Smooth muscle cell (in vitro differentiated cells): Measurements from ENCODE around the gene KANSL1. TPM values are rescaled to one million over a fixed set of nuclear protein-coding genes. Genes with fewer than 3 reads are reported as not detected.

Source experiments
- DNase-seq: peaks from one replicate; lab custom pipeline; 2025; ENCODE audit not compliant: unreplicated experiment; lab: John Stamatoyannopoulos, UW
- H2AFZ ChIP-seq: fragments of 200-600 bp; sonication (generic); 2 replicates; pipeline ENCODE4 v1.6.0; 2016; ENCODE audit warnings: antibody characterized with exemption, low read depth, mild to moderate bottlenecking
- H3F3A ChIP-seq: fragments of 200-600 bp; sonication (generic); 2 replicates; pipeline ENCODE4 v1.6.0; 2017; ENCODE audit warnings: antibody characterized with exemption, low read depth
- H3K27ac ChIP-seq: fragments of 200-600 bp; sonication (generic); 2 replicates; pipeline ENCODE4 v1.5.1; 2016; ENCODE audit warnings: low read depth, mild to moderate bottlenecking
- H3K27me3 ChIP-seq: fragments of 200-600 bp; sonication (generic); 2 replicates; pipeline ENCODE4 v1.6.1; 2016; ENCODE audit warnings: low read depth, mild to moderate bottlenecking
- H3K36me3 ChIP-seq: fragments of 200-600 bp; sonication (generic); 2 replicates; pipeline ENCODE4 v1.5.1; 2016; ENCODE audit warnings: low read depth
- H3K4me1 ChIP-seq: fragments of 200-600 bp; sonication (generic); 2 replicates; pipeline ENCODE4 v1.5.1; 2016; ENCODE audit warnings: low read depth
- H3K4me2 ChIP-seq: fragments of 200-600 bp; sonication (generic); 2 replicates; pipeline ENCODE4 v1.6.0; 2016; ENCODE audit warnings: mild to moderate bottlenecking
- H3K4me3 ChIP-seq: fragments of 200-600 bp; sonication (generic); 2 replicates; pipeline ENCODE4 v1.5.1; 2016; ENCODE audit warnings: mild to moderate bottlenecking
- H3K79me2 ChIP-seq: fragments of 200-600 bp; sonication (generic); 2 replicates; pipeline ENCODE4 v1.6.0; 2016; ENCODE audit warnings: low read depth, mild to moderate bottlenecking
- H3K9ac ChIP-seq: fragments of 200-600 bp; sonication (generic); 2 replicates; pipeline ENCODE4 v1.6.0; 2016; ENCODE audit warnings: low read depth
- H3K9me3 ChIP-seq: fragments of 200-600 bp; sonication (generic); replicated peaks from 2 replicates; pipeline ENCODE4 v1.5.1; 2016; ENCODE audit warnings: low read depth
- H4K20me1 ChIP-seq: fragments of 200-600 bp; sonication (generic); 2 replicates; pipeline ENCODE4 v1.6.0; 2016; ENCODE audit warnings: low read depth
- CTCF ChIP-seq: fragments of 200-600 bp; sonication (generic); IDR thresholded peaks from 2 replicates; pipeline ENCODE4 v1.5.1; 2017; ENCODE audit warnings: borderline replicate concordance, mild to moderate bottlenecking, antibody characterized with exemption; ENCODE audit not compliant: insufficient read depth, poor library complexity, severe bottlenecking
- WGBS: methylation state at CpG from one replicate; pipeline ENCODE4 v1.1.7; 2016; ENCODE audit warnings: low lambda C conversion rate; 5-methylcytosine and 5-hydroxymethylcytosine counted together
- polyA plus RNA-seq: library from polyadenylated mRNA; unstranded; fragments of >200 nt; fragmentation: Nextera tagmentation; extraction: Ambion mirVana; gene quantifications from 2 replicates; pipeline ENCODE4 v1.2.1, GENCODE V29; 2016
- total RNA-seq: library from RNA; depleted of rRNA; stranded (reverse); fragments of >200 nt; gene quantifications from 2 replicates; pipeline ENCODE4 v1.2.3, GENCODE V29; 2014

The KANSL1 gene
- total and polyA plus RNA-seq, 2 experiments from 2014 or later: 16.9 to 69.7 TPM

GRCh38 chr17:46124695-46125592 is 68.3 kb downstream of the KANSL1 start:
- H3K9me3 ChIP-seq: no peaks in the 10 kb centered on the region
- no peaks in the 10 kb centered on the region for H3K27me3 ChIP-seq
- peaks cover 26% of the 10 kb centered on the region for H3K4me1 ChIP-seq
- H3K4me3 ChIP-seq: no peak overlapping the region
- H3K79me2 ChIP-seq: peaks cover 98% of the 10 kb centered on the region
- no peak for TF ChIP-seq CTCF
- WGBS: 86% methylated on average over 7 of the region's 7 CpGs
- DNase-seq: no peak
- H3K9ac ChIP-seq: no peak overlapping the region
- H3K27ac ChIP-seq: no peak overlapping the region
- peak overlapping the region; percentile 17 for H3K4me2 ChIP-seq
- peaks cover 98% of the 10 kb centered on the region for H4K20me1 ChIP-seq
- H2AFZ ChIP-seq: no peak overlapping the region
- no peaks in the 10 kb centered on the region for H3F3A ChIP-seq
- no peaks in the 10 kb centered on the region for H3K36me3 ChIP-seq

GRCh38 chr17:46123607-46124006 is 69.6 kb downstream of the KANSL1 start:
- no peaks in the 10 kb centered on the region for H3K9me3 ChIP-seq
- 69% methylated on average over 3 of the region's 3 CpGs for WGBS
- no peak overlapping the region for H3K4me3 ChIP-seq
- no peaks in the 10 kb centered on the region for H3F3A ChIP-seq
- H3K36me3 ChIP-seq: no peaks in the 10 kb centered on the region
- H3K9ac ChIP-seq: no peak overlapping the region
- peaks cover 98% of the 10 kb centered on the region for H3K79me2 ChIP-seq
- H3K27me3 ChIP-seq: no peaks in the 10 kb centered on the region
- H3K4me1 ChIP-seq: peaks cover 23% of the 10 kb centered on the region
- TF ChIP-seq CTCF: no peak
- H3K4me2 ChIP-seq: peak overlapping the region; percentile 68
- no peak for DNase-seq
- no peak overlapping the region for H3K27ac ChIP-seq
- H2AFZ ChIP-seq: no peak overlapping the region
- peaks cover 98% of the 10 kb centered on the region for H4K20me1 ChIP-seq

- no peak overlapping the region for H3K9ac ChIP-seq
- H3K79me2 ChIP-seq: peaks cover 98% of the 10 kb centered on the region
- no peak for TF ChIP-seq CTCF
- no peaks in the 10 kb centered on the region for H3K27me3 ChIP-seq
- H3K36me3 ChIP-seq: no peaks in the 10 kb centered on the region
- peak overlapping the region; percentile 68 for H3K4me2 ChIP-seq
- no peak overlapping the region for H3K27ac ChIP-seq
- no peak for DNase-seq
- peaks cover 33% of the 10 kb centered on the region for H3K4me1 ChIP-seq
- H3K9me3 ChIP-seq: no peaks in the 10 kb centered on the region
- H4K20me1 ChIP-seq: peaks cover 98% of the 10 kb centered on the region
- H2AFZ ChIP-seq: no peak overlapping the region
- peaks cover 1% of the 10 kb centered on the region for H3F3A ChIP-seq
- H3K4me3 ChIP-seq: no peak overlapping the region
- WGBS: 79% methylated on average over 6 of the region's 6 CpGs
Observed at GRCh38 chr17:46122486-46122871, 70.8 kb downstream of the KANSL1 start.
